ENCODE data around the gene RYR3.

- TF ChIP-seq CTCF (IDR thresholded peaks at IDR 0.05) (no peak), POLR2A (IDR thresholded peaks at IDR 0.05) (no peak)
Measured at GRCh38 chr15:33840615-33841014, 529.8 kb downstream of the RYR3 start.
